Stimulated activated naive B cell treated with anti-CD40 and anti-IgM and Interleukin-4, amounts not matched to agents 10 μg/mL and 1 μg/mL and 100 μg/mL, for 72 hours (primary cell): Measurements from ENCODE around the gene ATOSB.

Experiments
- ATAC-seq, 2 donors: fragments of 150-1000 bp; cut with Tn5 transposase; replicated peaks; 2 replicates each; pipeline ENCODE4 v1.10.0; 2021; ENCODE audit warnings: moderate library complexity in 1 of 2
- DNase-seq: peaks from one replicate; pipeline ENCODE4 v3.0.0; 2021
- H3K27ac Mint-ChIP-seq: one replicate; pipeline ENCODE4 v1.8.0; 2022; ENCODE audit warnings: mild to moderate bottlenecking, mixed read lengths
- H3K27me3 Mint-ChIP-seq, 2 donors: one replicate each; pipeline ENCODE4 v1.8.0; 2022; ENCODE audit warnings: mixed read lengths in 2 of 2
- H3K36me3 Mint-ChIP-seq, 2 donors: one replicate each; pipeline ENCODE4 v1.8.0; 2022; ENCODE audit warnings: mixed read lengths in 2 of 2, mild to moderate bottlenecking in 1 of 2
- H3K4me1 Mint-ChIP-seq, 2 donors: one replicate each; pipeline ENCODE4 v1.8.0; 2022; ENCODE audit warnings: mixed read lengths in 2 of 2, mild to moderate bottlenecking in 1 of 2
- H3K4me3 Mint-ChIP-seq, 2 donors: one replicate each; pipeline ENCODE4 v1.8.0; 2022; ENCODE audit warnings: mild to moderate bottlenecking in 2 of 2, mixed read lengths in 2 of 2, moderate library complexity in 1 of 2
- H3K9me3 Mint-ChIP-seq, 2 donors: one replicate each; pipeline ENCODE4 v1.8.0; 2022; ENCODE audit warnings: mixed read lengths in 2 of 2, mild to moderate bottlenecking in 1 of 2

The ATOSB gene

DNA sequence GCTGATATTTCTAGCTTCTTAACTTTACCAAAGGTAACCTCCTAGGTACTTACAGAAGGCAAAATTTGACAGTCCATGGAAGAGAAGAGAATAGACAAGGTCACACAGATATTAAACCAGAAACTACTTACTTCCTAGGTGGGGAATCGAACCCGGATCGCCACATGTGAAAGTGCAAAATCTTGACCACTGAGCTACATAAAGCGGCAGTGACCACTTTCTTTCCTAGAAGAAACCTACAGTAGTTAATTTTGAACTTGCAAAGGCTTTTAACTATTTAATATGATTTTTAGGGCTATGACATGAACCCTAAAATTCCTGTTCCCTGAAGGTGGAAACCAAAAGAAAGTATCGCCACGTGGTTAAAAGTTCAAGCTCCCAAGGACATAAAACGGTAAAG lies 20.3 kb upstream of the ATOSB start:
- Mint-ChIP-seq H3K9me3 (peaks cover 0 to 2% of the 10 kb centered on the region in 2 donors), H3K4me3 (no peak overlapping the region), H3K27me3 (peaks cover 8 to 26% of the 10 kb centered on the region in 2 donors), H3K36me3 (no peaks in the 10 kb centered on the region), H3K27ac (no peak overlapping the region), H3K4me1 (no peaks in the 10 kb centered on the region)
- no peak for ATAC-seq
- no peak for DNase-seq

DNA sequence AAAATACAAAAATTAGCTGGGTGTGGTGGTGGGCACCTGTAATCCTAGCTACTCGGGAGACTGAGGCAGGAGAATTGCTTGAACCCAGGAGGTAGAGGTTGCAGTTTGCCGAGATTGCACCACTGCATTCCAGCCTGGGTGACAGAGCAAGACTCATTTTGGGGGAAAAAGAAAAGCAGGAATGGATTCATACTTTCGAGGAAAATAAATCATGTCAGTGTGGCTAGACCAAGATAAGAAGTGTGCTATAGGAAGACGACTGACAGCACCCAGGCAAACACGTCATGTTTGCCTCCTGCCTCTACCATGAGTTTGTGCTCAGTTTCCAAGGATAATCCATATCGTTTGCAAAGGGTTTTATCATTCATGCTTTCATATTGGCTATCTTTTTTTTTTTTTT lies 19.3 kb upstream of the ATOSB start:
- Mint-ChIP-seq H3K27me3 (peaks cover 8 to 26% of the 10 kb centered on the region in 2 donors), H3K4me3 (no peak overlapping the region), H3K4me1 (no peaks in the 10 kb centered on the region), H3K36me3 (no peaks in the 10 kb centered on the region), H3K9me3 (peaks cover 0 to 2% of the 10 kb centered on the region in 2 donors), H3K27ac (no peak overlapping the region)
- DNase-seq (no peak), ATAC-seq (no peak)

GRCh38 chr9:35116898-35117551 lies 1.4 kb upstream of the ATOSB start:
- ATAC-seq, result peak; percentile 66 to 70
- no peaks in the 10 kb centered on the region for H3K27me3 Mint-ChIP-seq
- peak overlapping the region; percentile 93 to 96 for H3K4me3 Mint-ChIP-seq
- peak; percentile 80 for DNase-seq
- H3K9me3 Mint-ChIP-seq, result no peaks in the 10 kb centered on the region
- peaks cover 30 to 46% of the 10 kb centered on the region in 2 donors for H3K4me1 Mint-ChIP-seq
- peaks cover 0 to 5% of the 10 kb centered on the region in 2 donors for H3K36me3 Mint-ChIP-seq
- peak overlapping the region; percentile 86 for H3K27ac Mint-ChIP-seq

DNA sequence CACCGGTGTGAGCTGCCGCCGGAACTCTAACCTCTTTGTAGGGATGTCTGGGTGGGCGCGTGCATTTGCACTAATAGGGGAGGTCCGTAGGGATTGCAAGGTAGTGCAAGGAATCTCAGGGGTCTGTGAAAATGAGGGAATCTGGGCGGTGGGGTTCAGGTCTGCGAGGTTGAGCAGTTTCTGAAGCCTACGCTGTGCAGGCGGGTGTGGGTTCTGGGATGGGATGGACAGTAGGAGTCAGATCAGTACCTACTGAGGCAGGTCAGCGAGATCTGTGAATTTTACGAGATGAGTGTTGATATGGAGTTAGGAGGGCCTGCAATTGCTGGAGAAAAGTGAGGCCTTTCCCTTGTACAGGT lies 856 bp upstream of the ATOSB start:
- Mint-ChIP-seq H3K4me1 (peaks cover 32 to 51% of the 10 kb centered on the region in 2 donors), H3K4me3 (peak overlapping the region; percentile 93 to 96), H3K36me3 (peaks cover 0 to 5% of the 10 kb centered on the region in 2 donors), H3K27ac (peak overlapping the region; percentile 86), H3K27me3 (no peaks in the 10 kb centered on the region), H3K9me3 (no peaks in the 10 kb centered on the region)
- ATAC-seq, result no peak
- no peak for DNase-seq

DNA sequence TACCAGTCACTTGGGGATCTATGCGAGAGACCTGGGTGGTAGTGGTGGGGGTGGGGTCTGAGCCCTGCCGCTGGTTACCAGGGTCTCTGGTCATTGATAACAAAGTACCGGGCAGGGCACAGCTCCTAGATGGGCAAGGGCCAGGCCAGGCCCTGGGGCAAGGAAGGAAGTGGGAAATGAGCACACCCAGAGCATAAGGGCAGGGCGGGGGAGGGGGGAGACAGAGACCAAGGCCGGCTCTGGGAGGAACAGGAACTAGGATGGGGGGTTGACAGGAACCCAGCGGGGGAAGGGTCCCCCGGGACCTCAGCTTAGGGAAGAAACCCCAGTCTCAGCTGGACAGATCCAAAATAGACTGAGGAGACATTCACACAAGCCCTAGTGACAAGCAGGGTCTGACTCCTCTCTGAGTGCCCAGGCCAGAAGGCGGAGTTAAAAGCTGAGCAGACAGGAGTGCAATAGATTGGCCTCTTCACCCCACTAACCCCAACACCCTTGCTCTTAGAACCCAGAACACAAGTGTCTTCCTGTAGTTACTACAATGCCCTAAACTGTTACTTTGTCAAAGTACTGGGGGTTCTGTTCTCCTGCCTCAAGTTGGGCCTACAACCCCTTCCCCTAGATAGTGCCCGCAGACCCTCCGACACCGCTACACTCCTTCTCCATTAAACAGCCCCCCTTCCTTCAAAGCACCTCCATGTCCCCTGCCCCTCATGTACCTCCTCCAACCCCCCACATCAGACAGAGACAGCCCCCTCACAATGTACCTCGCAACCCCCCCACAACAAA lies 628 bp downstream of the ATOSB start:
- Mint-ChIP-seq H3K27ac (peak overlapping the region; percentile 86), H3K27me3 (no peaks in the 10 kb centered on the region), H3K4me1 (peaks cover 42 to 66% of the 10 kb centered on the region in 2 donors), H3K9me3 (no peaks in the 10 kb centered on the region), H3K4me3 (peak overlapping the region; percentile 93 to 96), H3K36me3 (peaks cover 0 to 5% of the 10 kb centered on the region in 2 donors)
- peak; percentile 58 for DNase-seq
- peak; percentile 4 to 18 for ATAC-seq

- peak overlapping the region; percentile 93 to 96 for H3K4me3 Mint-ChIP-seq
- H3K4me1 Mint-ChIP-seq, result peaks cover 45 to 73% of the 10 kb centered on the region in 2 donors
- H3K9me3 Mint-ChIP-seq, result no peaks in the 10 kb centered on the region
- peak; percentile 74 for DNase-seq
- peaks cover 0 to 5% of the 10 kb centered on the region in 2 donors for H3K36me3 Mint-ChIP-seq
- no peaks in the 10 kb centered on the region for H3K27me3 Mint-ChIP-seq
- ATAC-seq, result peak; percentile 28 to 29
- peak overlapping the region; percentile 86 for H3K27ac Mint-ChIP-seq
Measured at GRCh38 chr9:35114113-35114839, 1.4 kb downstream of the ATOSB start.

GRCh38 chr9:35112257-35113020 lies 3.2 kb downstream of the ATOSB start:
- H3K4me1 Mint-ChIP-seq, result peaks cover 45 to 77% of the 10 kb centered on the region in 2 donors
- H3K27me3 Mint-ChIP-seq, result no peaks in the 10 kb centered on the region
- no peak for ATAC-seq
- H3K4me3 Mint-ChIP-seq, result peak overlapping the region; percentile 84 to 86
- H3K27ac Mint-ChIP-seq, result peak overlapping the region; percentile 92
- no peak for DNase-seq
- H3K36me3 Mint-ChIP-seq, result peaks cover 1 to 10% of the 10 kb centered on the region in 2 donors
- no peaks in the 10 kb centered on the region for H3K9me3 Mint-ChIP-seq

- Mint-ChIP-seq H3K4me1 (peaks cover 40 to 68% of the 10 kb centered on the region in 2 donors), H3K36me3 (peaks cover 6 to 15% of the 10 kb centered on the region in 2 donors), H3K9me3 (no peaks in the 10 kb centered on the region), H3K27ac (peak overlapping the region; percentile 92), H3K4me3 (peak overlapping the region; percentile 84 to 86), H3K27me3 (no peaks in the 10 kb centered on the region)
- ATAC-seq (peak; percentile 69 to 80), DNase-seq (peak; percentile 95)
Measured at GRCh38 chr9:35111001-35111933, 4.4 kb downstream of the ATOSB start.

- H3K9me3 Mint-ChIP-seq, result no peaks in the 10 kb centered on the region
- no peaks in the 10 kb centered on the region for H3K27me3 Mint-ChIP-seq
- H3K4me3 Mint-ChIP-seq, result peak overlapping the region; percentile 84 to 86
- H3K4me1 Mint-ChIP-seq, result peaks cover 34 to 59% of the 10 kb centered on the region in 2 donors
- no peak for ATAC-seq
- H3K36me3 Mint-ChIP-seq, result peaks cover 14 to 24% of the 10 kb centered on the region in 2 donors
- H3K27ac Mint-ChIP-seq, result no peak overlapping the region
- DNase-seq, result no peak
Measured at GRCh38 chr9:35110327-35110761, 5.3 kb downstream of the ATOSB start.

DNA sequence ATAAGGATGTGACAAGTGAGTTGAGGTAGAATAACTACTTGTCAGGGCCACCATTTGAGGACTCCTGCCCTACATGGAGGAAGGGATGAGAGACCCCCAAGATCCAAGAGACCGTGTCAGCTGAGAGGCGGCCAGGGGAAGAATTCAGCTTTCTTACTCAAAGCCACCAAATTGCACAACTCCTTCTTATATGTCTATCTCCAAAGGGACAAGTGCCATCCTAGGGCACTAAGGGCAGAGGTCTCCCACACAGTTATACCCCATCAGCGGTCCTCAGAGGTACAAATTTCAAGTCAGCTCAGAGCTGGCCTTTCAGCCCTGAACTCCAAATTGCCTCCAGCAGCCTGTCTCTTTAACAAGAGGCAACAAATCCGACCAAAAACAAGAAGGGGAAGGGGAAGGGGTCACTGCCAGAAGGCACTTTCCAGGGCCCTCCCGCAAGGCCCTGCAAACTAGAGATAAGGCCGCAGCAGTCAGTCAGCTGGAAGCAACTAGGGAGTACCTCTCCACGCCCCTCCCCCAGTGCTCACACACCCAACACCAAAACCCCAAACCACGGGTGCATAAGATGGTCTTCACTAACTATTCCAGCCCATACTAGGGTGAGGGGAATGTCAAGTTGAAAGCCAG lies 6.6 kb downstream of the ATOSB start:
- H3K27ac Mint-ChIP-seq, result no peak overlapping the region

DNA sequence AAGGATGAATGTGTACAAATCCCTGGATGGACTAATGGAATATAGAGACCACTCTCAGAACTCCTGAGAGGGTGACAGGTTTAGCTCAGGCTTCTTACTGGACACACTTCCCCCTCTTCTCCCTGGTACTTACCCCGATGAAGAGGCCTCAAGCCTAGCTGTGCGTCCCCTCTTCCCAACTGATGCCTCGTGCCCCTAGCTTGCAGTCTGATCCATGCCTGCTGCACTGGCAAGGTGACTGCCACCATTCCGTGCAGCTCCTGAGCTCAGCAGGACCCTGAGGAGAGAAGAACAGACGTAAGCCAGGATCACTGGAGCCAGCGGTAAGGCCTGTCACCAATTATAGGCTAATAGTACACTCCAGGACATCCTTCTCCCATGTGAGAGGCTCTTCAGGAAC lies 7.2 kb downstream of the ATOSB start:
- H3K4me1 Mint-ChIP-seq, result peaks cover 25 to 50% of the 10 kb centered on the region in 2 donors
- H3K27me3 Mint-ChIP-seq, result no peaks in the 10 kb centered on the region
- peaks cover 17 to 28% of the 10 kb centered on the region in 2 donors for H3K36me3 Mint-ChIP-seq
- ATAC-seq (no peak), DNase-seq (no peak)
- no peak overlapping the region for H3K27ac Mint-ChIP-seq
- no peak overlapping the region for H3K4me3 Mint-ChIP-seq
- no peaks in the 10 kb centered on the region for H3K9me3 Mint-ChIP-seq

More for the DNA sequence above, 6.6 kb downstream of the ATOSB start:
- no peaks in the 10 kb centered on the region for H3K9me3 Mint-ChIP-seq
- peaks cover 26 to 50% of the 10 kb centered on the region in 2 donors for H3K4me1 Mint-ChIP-seq
- DNase-seq (no peak), ATAC-seq (no peak)
- no peaks in the 10 kb centered on the region for H3K27me3 Mint-ChIP-seq
- peaks cover 17 to 33% of the 10 kb centered on the region in 2 donors for H3K36me3 Mint-ChIP-seq
- no peak overlapping the region for H3K4me3 Mint-ChIP-seq

- Mint-ChIP-seq H3K27me3 (no peaks in the 10 kb centered on the region), H3K9me3 (no peaks in the 10 kb centered on the region), H3K27ac (no peak overlapping the region), H3K36me3 (peaks cover 20 to 33% of the 10 kb centered on the region in 2 donors), H3K4me3 (no peak overlapping the region), H3K4me1 (peaks cover 26 to 54% of the 10 kb centered on the region in 2 donors)
- ATAC-seq, result no peak
- DNase-seq, result no peak
Measured at GRCh38 chr9:35107297-35108290, 8.1 kb downstream of the ATOSB start.
